Measurements from ENCODE around the gene RASAL2.

Gene RASAL2

GRCh38 chr1:178438432-178438831, 344.5 kb downstream of the RASAL2 start:
- DNase-seq: no peak

- DNase-seq: no peak
Measured at GRCh38 chr1:178442925-178443324, 349.0 kb downstream of the RASAL2 start.

GRCh38 chr1:178450871-178451270, 357.0 kb downstream of the RASAL2 start:
- DNase-seq: no peak

GRCh38 chr1:178451529-178451928, 357.6 kb downstream of the RASAL2 start:
- no peak for DNase-seq

GRCh38 chr1:178452013-178452412, 358.1 kb downstream of the RASAL2 start:
- DNase-seq: peak in 1 of 56 donors; percentile 3

- DNase-seq: no peak
Measured at GRCh38 chr1:178456472-178456871, 362.6 kb downstream of the RASAL2 start.

- no peak for DNase-seq
Measured at GRCh38 chr1:178457651-178458050, 363.7 kb downstream of the RASAL2 start.

GRCh38 chr1:178458203-178458602, 364.3 kb downstream of the RASAL2 start:
- DNase-seq: no peak

GRCh38 chr1:178461104-178461503, 367.2 kb downstream of the RASAL2 start:
- DNase-seq: no peak

GRCh38 chr1:178461701-178462100, 367.8 kb downstream of the RASAL2 start:
- DNase-seq: no peak

GRCh38 chr1:178464141-178464540, 370.2 kb downstream of the RASAL2 start:
- no peak for DNase-seq

GRCh38 chr1:178464566-178464965, 370.7 kb downstream of the RASAL2 start:
- DNase-seq: no peak

GRCh38 chr1:178465011-178465410, 371.1 kb downstream of the RASAL2 start:
- no peak for DNase-seq

GRCh38 chr1:178467837-178468236, 373.9 kb downstream of the RASAL2 start:
- DNase-seq: no peak

GRCh38 chr1:178470411-178470960, 376.6 kb downstream of the RASAL2 start:
- no peak for DNase-seq

GRCh38 chr1:178472531-178472930, 378.6 kb downstream of the RASAL2 start:
- no peak for DNase-seq

- no peak for DNase-seq
Measured at GRCh38 chr1:178477373-178477772, 383.5 kb downstream of the RASAL2 start.

GRCh38 chr1:178477841-178478240, 383.9 kb downstream of the RASAL2 start:
- no peak for DNase-seq

- no peak for DNase-seq
Measured at GRCh38 chr1:178483251-178483957, 389.5 kb downstream of the RASAL2 start.

- no peak for DNase-seq
Measured at GRCh38 chr1:178484698-178485225, 390.9 kb downstream of the RASAL2 start.

- no peak for DNase-seq
Measured at GRCh38 chr1:178485541-178485981, 391.7 kb downstream of the RASAL2 start.

GRCh38 chr1:178486100-178487069, 392.5 kb downstream of the RASAL2 start:
- DNase-seq: no peak
